Heart left ventricle (tissue), 16 donors: ENCODE results near the gene COL4A6. TPM values are rescaled to one million over a fixed set of nuclear protein-coding genes. Genes with fewer than 3 reads are reported as not detected.

Experiments
- ATAC-seq, 4 donors: fragments of 200-7000 bp; cut with Tn5 transposase; one replicate each; pipeline ENCODE4 v1.9.1; 2020 to 2022; ENCODE audit warnings: moderate library complexity in 4 of 4, mild to moderate bottlenecking in 3 of 4, moderate number of reproducible peaks in 1 of 4
- DNase-seq, 5 donors: peaks; one replicate each; pipeline ENCODE4 v3.0.0-alpha.2; 2020
- H3K27ac ChIP-seq, 12 donors: fragments of 200-600 bp; sonication (generic) in 4 of 12; one replicate each; pipeline versions ENCODE4 v1.5.0 to v1.8.0; 2016 to 2022; ENCODE audit warnings: mild to moderate bottlenecking in 2 of 12
- H3K27me3 ChIP-seq, 9 donors: fragments of 200-600 bp; sonication (generic) in 2 of 9; one replicate each; pipeline versions ENCODE4 v1.5.1 to v1.8.0; 2016 to 2022; ENCODE audit warnings: mild to moderate bottlenecking in 3 of 9
- H3K36me3 ChIP-seq, 9 donors: fragments of 200-600 bp; sonication (generic) in 2 of 9; one replicate each; pipeline versions ENCODE4 v1.5.0 to v1.8.0; 2018 to 2022; ENCODE audit warnings: mild to moderate bottlenecking in 2 of 9
- H3K4me1 ChIP-seq, 12 donors: fragments of 200-600 bp; sonication (generic) in 4 of 12; one replicate each; pipeline versions ENCODE4 v1.5.0 to v1.8.0; 2016 to 2022; ENCODE audit warnings: mild to moderate bottlenecking in 3 of 12
- H3K4me3 ChIP-seq, 12 donors: fragments of 200-600 bp; sonication (generic) in 4 of 12; one replicate each; pipeline versions ENCODE4 v1.5.0 to v1.8.0; 2017 to 2022; ENCODE audit warnings: mild to moderate bottlenecking in 9 of 12, moderate library complexity in 4 of 12
- H3K9me3 ChIP-seq, 12 donors: fragments of 200-600 bp; sonication (generic) in 4 of 12; one replicate each; pipeline versions ENCODE4 v1.5.0 to v1.8.0; 2016 to 2022; ENCODE audit warnings: mild to moderate bottlenecking in 1 of 12
- CTCF ChIP-seq, 12 donors: fragments of 200-600 bp; sonication (generic) in 4 of 12; IDR thresholded peaks; one replicate each; pipeline versions ENCODE4 v1.5.0 to v1.8.0; 2018 to 2022; ENCODE audit warnings: antibody characterized with exemption in 12 of 12, mild to moderate bottlenecking in 5 of 12
- POLR2A ChIP-seq, 2 donors: fragments of 450-650 bp; IDR thresholded peaks; one replicate each; pipeline ENCODE4 v1.6.1; 2017; ENCODE audit warnings: antibody characterized with exemption in 2 of 2, mild to moderate bottlenecking in 2 of 2, moderate library complexity in 2 of 2
- WGBS, 4 donors: extraction: QIAGEN DNeasy Blood & Tissue Kit in 2 of 4; methylation state at CpG; one replicate each; pipeline versions ENCODE4 v1.1.5 to v1.1.7; 2013 to 2018; 5-methylcytosine and 5-hydroxymethylcytosine counted together
- intact Hi-C, 10 donors: fragments of 100-400 bp; cut with DNase I; formaldehyde crosslinking; loops; one replicate each; pipeline versions ENCODE4 v1.11.1 to v1.14.2; 2022
- polyA plus RNA-seq, 2 donors: library from polyadenylated mRNA; stranded (reverse); fragments of 200-250 nt; gene quantifications; one replicate each; pipeline ENCODE4 v1.2.3, GENCODE V29; 2013
- total RNA-seq, 9 donors: library from RNA; depleted of rRNA in 2 of 9; stranded (reverse); fragments of >200 nt in 2 of 9; fragmentation: NEBNext Ultra II Directional in 3 of 9; extraction: Animal tissue kit (Norgen Biotek cat#: 25700) in 3 of 9; gene quantifications; one replicate each; pipeline versions ENCODE4 v1.1.0 to v1.2.4, GENCODE V29; 2016 to 2023
- donor health status: ischemic (EF 13 %, LVEDD 7.1; RV severe dilation, severe dysfunction).
- donor health status: healthy with polysubstance abuse.
- donor health status: DM: no; HTN: yes; CAD: no.
- donor health status: DM: no; HTN: no; CAD: no.
- donor health status: ischemic (EF 25% LVEDD 6.9; RV normal size, moderate dysfunction).
- donor health status: ischemic (EF 25% LVEDD 5.7; RV mildly dilated, moderate dysfunction).
- donor health status: healthy.
- donor health status: DM: yes; HTN: yes; CAD: no.
- donor health status: ischemic (EF 35%, LVEDD 5.7; RV mildly dilated, moderate dysfunction).
- donor health status: nonischemic (EF 11% LVEDD 7.7; RV severe dilation, severe dysfunction).
- donor health status: DM: yes; HTN: yes; CAD: no.
- donor health status: PGD.
- donor health status: ischemic (EF 29% LVEDD 5.4; RV normal size, mild dysfunction).
- donor health status: nonischemic (EF 23%, LVEDD 6.1; RV moderate dilation, normal function).

COL4A6 gene
- total and polyA plus RNA-seq, 11 donors = 2.9 to 14.0 (median 7.2) TPM

GRCh38 chrX:108361316-108361715 lies 76.9 kb downstream of the COL4A6 start:
- Histone ChIP-seq H3K27me3 (peaks cover 0 to 17% (median 0%) of the 10 kb centered on the region in 9 donors), H3K36me3 (no peaks in the 10 kb centered on the region), H3K27ac (no peak overlapping the region), H3K9me3 (no peaks in the 10 kb centered on the region), H3K4me1 (no peaks in the 10 kb centered on the region), H3K4me3 (no peak overlapping the region)
- ATAC-seq (no peak), DNase-seq (no peak)
- TF ChIP-seq POLR2A (IDR thresholded peaks at IDR 0.05) (no peak), CTCF (IDR thresholded peaks at IDR 0.05) (no peak)
- WGBS, 4 donors = 32 to 58% (median 37%) methylated on average over 2 of the region's 2 CpGs
- intact Hi-C loops = no loop called here

GRCh38 chrX:108359806-108360602 lies 78.2 kb downstream of the COL4A6 start:
- ATAC-seq (peak in 1 of 4 donors; percentile 47), DNase-seq (no peak)
- H3K4me1 ChIP-seq = no peaks in the 10 kb centered on the region
- no peaks in the 10 kb centered on the region for H3K36me3 ChIP-seq
- TF ChIP-seq POLR2A (IDR thresholded peaks at IDR 0.05) (no peak), CTCF (IDR thresholded peaks at IDR 0.05) (no peak)
- no peak overlapping the region for H3K4me3 ChIP-seq
- no peaks in the 10 kb centered on the region for H3K9me3 ChIP-seq
- peaks cover 0 to 14% (median 0%) of the 10 kb centered on the region in 9 donors for H3K27me3 ChIP-seq
- 69 to 86% (median 79%) methylated on average over 4 of the region's 4 CpGs for WGBS, 4 donors
- H3K27ac ChIP-seq = no peak overlapping the region
- intact Hi-C loops = no loop called here

- Histone ChIP-seq H3K36me3 (no peaks in the 10 kb centered on the region), H3K4me1 (no peaks in the 10 kb centered on the region), H3K9me3 (no peaks in the 10 kb centered on the region), H3K4me3 (no peak overlapping the region), H3K27ac (no peak overlapping the region), H3K27me3 (peaks cover 0 to 16% (median 0%) of the 10 kb centered on the region in 9 donors)
- no peak for TF ChIP-seq POLR2A (IDR thresholded peaks at IDR 0.05)
- no peak for TF ChIP-seq CTCF (IDR thresholded peaks at IDR 0.05)
- intact Hi-C loops = no loop called here
- DNase-seq (no peak), ATAC-seq (no peak)
- 67 to 87% (median 86%) methylated on average over 1 of the region's 1 CpG for WGBS, 4 donors
These were observed 84.8 kb downstream of the COL4A6 start for GRCh38 chrX:108353452-108353851.

GRCh38 chrX:108349210-108349609 lies 89.0 kb downstream of the COL4A6 start:
- intact Hi-C loops = no loop called here

More at GRCh38 chrX:108349210-108349609, 89.0 kb downstream of the COL4A6 start:
- no peaks in the 10 kb centered on the region for H3K36me3 ChIP-seq
- H3K4me1 ChIP-seq = peaks cover 0 to under 1% (median 0%) of the 10 kb centered on the region in 12 donors
- no peak overlapping the region for H3K4me3 ChIP-seq
- no peak for DNase-seq
- H3K27ac ChIP-seq = peak overlapping the region in 2 of 12 donors; percentile 22 to 24
- H3K27me3 ChIP-seq = peaks cover 0 to 6% (median 0%) of the 10 kb centered on the region in 9 donors
- 78 to 96% (median 82%) methylated on average over 2 of the region's 2 CpGs for WGBS, 4 donors
- no peak for TF ChIP-seq CTCF (IDR thresholded peaks at IDR 0.05)
- no peak for TF ChIP-seq POLR2A (IDR thresholded peaks at IDR 0.05)
- ATAC-seq = no peak
- no peaks in the 10 kb centered on the region for H3K9me3 ChIP-seq
